Upper lobe of left lung (tissue), 6 donors: ENCODE results near the gene PIAS4. TPM values are rescaled to one million over a fixed set of nuclear protein-coding genes. Genes with fewer than 3 reads are reported as not detected.

ENCODE experiments used
- ATAC-seq, 2 donors: fragments of 200-7000 bp; cut with Tn5 transposase; one replicate each; pipeline ENCODE4 v1.9.1; 2022; ENCODE audit warnings: mild to moderate bottlenecking in 2 of 2, moderate library complexity in 2 of 2; ENCODE audit not compliant: low FRiP score in 2 of 2
- DNase-seq, 2 donors: peaks; one replicate each; pipeline ENCODE4 v3.0.0-alpha.2; 2019 to 2020
- H3K27ac ChIP-seq, 4 donors: fragments of 200-600 bp; sonication (generic); one replicate each; pipeline ENCODE4 v1.5.1; 2016 to 2019
- H3K27me3 ChIP-seq, 4 donors: fragments of 200-600 bp; sonication (generic); one replicate each; pipeline ENCODE4 v1.5.1; 2017 to 2019
- H3K36me3 ChIP-seq, 4 donors: fragments of 200-600 bp; sonication (generic); one replicate each; pipeline ENCODE4 v1.5.1; 2016 to 2019
- H3K4me1 ChIP-seq, 4 donors: fragments of 200-600 bp; sonication (generic); one replicate each; pipeline ENCODE4 v1.5.1; 2018 to 2019
- H3K4me3 ChIP-seq, 4 donors: fragments of 200-600 bp; sonication (generic); one replicate each; pipeline ENCODE4 v1.5.1; 2017 to 2019; ENCODE audit warnings: mild to moderate bottlenecking in 2 of 4, moderate library complexity in 1 of 4
- H3K9me3 ChIP-seq, 4 donors: fragments of 200-600 bp; sonication (generic); one replicate each; pipeline ENCODE4 v1.5.1; 2018 to 2019
- EP300 ChIP-seq, 4 donors: sonication (generic); formaldehyde crosslinking; IDR thresholded peaks; one replicate each; pipeline ENCODE4 v1.5.1; 2017; ENCODE audit warnings: antibody characterized with exemption in 4 of 4, control low read depth in 2 of 4
- POLR2A ChIP-seq, 4 donors: fragments of 450-650 bp; IDR thresholded peaks; one replicate each; pipeline ENCODE4 v1.5.1; 2016 to 2017; ENCODE audit warnings: antibody characterized with exemption in 4 of 4, mild to moderate bottlenecking in 2 of 4
- POLR2AphosphoS5 ChIP-seq, 2 donors: sonication (generic); formaldehyde crosslinking; IDR thresholded peaks; one replicate each; pipeline ENCODE4 v1.5.1; 2017; ENCODE audit warnings: antibody characterized with exemption in 2 of 2
- WGBS, 2 donors: methylation state at CpG; one replicate each; pipeline ENCODE4 v1.1.5; 2017 to 2018; 5-methylcytosine and 5-hydroxymethylcytosine counted together
- total RNA-seq, 6 donors: library from RNA; depleted of rRNA in 4 of 6; stranded (reverse); fragments of >200 nt in 4 of 6; gene quantifications; one replicate each; pipeline versions ENCODE4 v1.1.0 to v1.2.1, GENCODE V29; 2016 to 2021
- TF ChIP-seq, protein P1 (sequence below), 6 experiments: fragments of 450-650 bp in 4 of 6; fragments of 200-600 bp in 2 of 6; sonication (generic) in 2 of 6; IDR thresholded peaks; one replicate each; pipeline ENCODE4 v1.5.1; 2016 to 2019; ENCODE audit warnings: antibody characterized with exemption in 6 of 6
- donor health status: DM: no; HTN: no; CAD: no; lungs with moderate emphysema.
- donor health status: DM: no; HTN: yes; CAD: no; lungs with severe emphysema.

The PIAS4 gene
- total RNA-seq, 6 donors from 2014 or later, result 13.7 to 53.4 (median 21.9) TPM

DNA sequence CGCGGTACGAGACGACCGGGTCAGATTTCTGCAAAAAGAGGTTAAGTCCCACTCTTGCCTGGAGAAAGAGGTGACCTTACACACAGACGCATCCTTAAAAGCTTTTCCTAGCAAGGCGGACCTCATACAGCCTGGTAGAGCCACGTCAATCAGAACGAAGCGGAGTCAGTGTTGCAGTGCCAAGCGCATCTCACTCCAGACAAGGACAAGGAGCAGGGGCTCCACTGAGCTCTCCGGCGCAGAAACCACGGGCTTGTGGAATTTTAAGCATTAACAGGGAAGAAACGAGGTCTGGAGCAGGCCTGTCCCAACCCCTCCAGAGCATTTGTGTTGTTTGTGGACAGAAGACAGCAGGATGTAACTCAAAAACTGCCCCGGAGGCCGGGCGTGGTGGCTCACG lies 29.4 kb upstream of the PIAS4 start:
- TF ChIP-seq POLR2AphosphoS5 (IDR thresholded peaks at IDR 0.05), result no peak
- no peak for TF ChIP-seq EP300 (IDR thresholded peaks at IDR 0.05)
- no peak for TF ChIP-seq POLR2A (IDR thresholded peaks at IDR 0.05)
- TF ChIP-seq, protein P1, sequence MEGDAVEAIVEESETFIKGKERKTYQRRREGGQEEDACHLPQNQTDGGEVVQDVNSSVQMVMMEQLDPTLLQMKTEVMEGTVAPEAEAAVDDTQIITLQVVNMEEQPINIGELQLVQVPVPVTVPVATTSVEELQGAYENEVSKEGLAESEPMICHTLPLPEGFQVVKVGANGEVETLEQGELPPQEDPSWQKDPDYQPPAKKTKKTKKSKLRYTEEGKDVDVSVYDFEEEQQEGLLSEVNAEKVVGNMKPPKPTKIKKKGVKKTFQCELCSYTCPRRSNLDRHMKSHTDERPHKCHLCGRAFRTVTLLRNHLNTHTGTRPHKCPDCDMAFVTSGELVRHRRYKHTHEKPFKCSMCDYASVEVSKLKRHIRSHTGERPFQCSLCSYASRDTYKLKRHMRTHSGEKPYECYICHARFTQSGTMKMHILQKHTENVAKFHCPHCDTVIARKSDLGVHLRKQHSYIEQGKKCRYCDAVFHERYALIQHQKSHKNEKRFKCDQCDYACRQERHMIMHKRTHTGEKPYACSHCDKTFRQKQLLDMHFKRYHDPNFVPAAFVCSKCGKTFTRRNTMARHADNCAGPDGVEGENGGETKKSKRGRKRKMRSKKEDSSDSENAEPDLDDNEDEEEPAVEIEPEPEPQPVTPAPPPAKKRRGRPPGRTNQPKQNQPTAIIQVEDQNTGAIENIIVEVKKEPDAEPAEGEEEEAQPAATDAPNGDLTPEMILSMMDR (IDR thresholded peaks at IDR 0.05), result no peak
- Histone ChIP-seq H3K4me1 (peaks cover 1 to 21% (median 8%) of the 10 kb centered on the region in 4 donors), H3K36me3 (peaks cover 72 to 83% (median 82%) of the 10 kb centered on the region in 4 donors), H3K9me3 (no peaks in the 10 kb centered on the region), H3K27ac (no peak overlapping the region), H3K4me3 (no peak overlapping the region), H3K27me3 (no peaks in the 10 kb centered on the region)
- DNase-seq (no peak), ATAC-seq (no peak)
- WGBS, 2 donors, result 92 to 96% methylated on average over 19 of the region's 19 CpGs

DNA sequence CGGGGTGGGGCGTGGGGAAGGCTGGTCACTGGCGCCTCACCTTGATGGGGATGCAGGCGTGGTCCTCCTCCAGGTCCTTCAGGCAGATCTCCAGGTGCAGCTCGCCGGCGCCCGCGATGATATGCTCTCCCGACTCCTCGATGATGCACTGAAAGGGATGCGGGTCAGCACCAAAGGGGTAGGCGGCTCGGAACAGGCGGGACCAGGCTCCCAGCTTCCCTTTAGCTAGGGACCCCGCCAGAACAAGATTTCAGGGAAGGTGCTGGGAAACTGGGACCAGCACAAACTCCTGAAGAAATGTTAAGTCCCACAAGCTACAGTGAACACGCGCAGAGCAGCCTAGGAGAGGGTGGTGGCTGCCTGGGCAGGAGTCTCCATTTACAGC lies 28.3 kb upstream of the PIAS4 start:
- DNase-seq (peak in 1 of 2 donors; percentile 83), ATAC-seq (no peak)
- Histone ChIP-seq H3K4me1 (peaks cover 13 to 32% (median 19%) of the 10 kb centered on the region in 4 donors), H3K27me3 (no peaks in the 10 kb centered on the region), H3K27ac (no peak overlapping the region), H3K36me3 (peaks cover 79 to 94% (median 93%) of the 10 kb centered on the region in 4 donors), H3K4me3 (no peak overlapping the region), H3K9me3 (no peaks in the 10 kb centered on the region)
- 95% methylated on average over 13 to 18 of the region's 18 CpGs for WGBS, 2 donors
- no peak for TF ChIP-seq POLR2AphosphoS5 (IDR thresholded peaks at IDR 0.05)
- TF ChIP-seq, protein P1 (IDR thresholded peaks at IDR 0.05), result no peak
- no peak for TF ChIP-seq EP300 (IDR thresholded peaks at IDR 0.05)
- TF ChIP-seq POLR2A (IDR thresholded peaks at IDR 0.05), result no peak

DNA sequence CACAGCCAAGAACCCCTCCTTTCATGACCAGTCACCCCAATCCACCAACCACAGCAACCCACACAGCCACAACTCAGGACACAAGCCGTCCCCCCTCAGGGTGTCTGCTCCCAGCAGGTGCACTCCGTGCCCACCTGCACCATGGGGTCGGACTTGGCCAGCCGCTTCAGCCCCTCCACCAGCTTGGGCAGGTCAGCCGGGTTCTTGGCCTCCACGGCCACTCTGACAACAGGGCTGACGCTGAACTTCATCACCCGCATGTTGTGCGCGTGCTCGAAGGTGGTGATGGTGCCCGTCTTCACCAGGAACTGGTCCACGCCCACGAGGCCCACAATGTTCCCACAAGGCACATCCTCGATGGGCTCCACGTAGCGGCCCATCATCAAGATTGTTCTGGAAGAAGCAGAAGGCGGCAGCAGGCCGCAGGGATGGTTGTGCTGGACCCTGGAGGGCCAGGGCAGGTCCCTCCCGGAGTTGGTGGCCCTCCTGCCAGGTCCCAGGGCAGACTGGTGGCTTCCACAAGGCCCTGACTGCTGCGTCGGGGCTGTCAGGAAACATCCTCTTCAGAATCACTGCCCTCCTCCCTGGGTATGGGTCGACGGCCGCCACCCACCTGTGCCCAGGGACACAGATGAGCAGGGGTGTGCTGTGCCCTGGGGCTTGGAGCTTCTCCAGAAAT lies 27.7 kb upstream of the PIAS4 start:
- TF ChIP-seq, protein P1 (IDR thresholded peaks at IDR 0.05), result no peak
- TF ChIP-seq POLR2A (IDR thresholded peaks at IDR 0.05) (no peak), EP300 (IDR thresholded peaks at IDR 0.05) (no peak)
- no peaks in the 10 kb centered on the region for H3K9me3 ChIP-seq
- DNase-seq (peak in 1 of 2 donors; percentile 64), ATAC-seq (no peak)
- peaks cover 14 to 35% (median 19%) of the 10 kb centered on the region in 4 donors for H3K4me1 ChIP-seq
- H3K4me3 ChIP-seq, result no peak overlapping the region
- H3K27me3 ChIP-seq, result no peaks in the 10 kb centered on the region
- WGBS, 2 donors, result 95 to 96% methylated on average over 20 to 22 of the region's 25 CpGs
- H3K27ac ChIP-seq, result no peak overlapping the region
- H3K36me3 ChIP-seq, result peaks cover 79 to 97% (median 93%) of the 10 kb centered on the region in 4 donors

DNA sequence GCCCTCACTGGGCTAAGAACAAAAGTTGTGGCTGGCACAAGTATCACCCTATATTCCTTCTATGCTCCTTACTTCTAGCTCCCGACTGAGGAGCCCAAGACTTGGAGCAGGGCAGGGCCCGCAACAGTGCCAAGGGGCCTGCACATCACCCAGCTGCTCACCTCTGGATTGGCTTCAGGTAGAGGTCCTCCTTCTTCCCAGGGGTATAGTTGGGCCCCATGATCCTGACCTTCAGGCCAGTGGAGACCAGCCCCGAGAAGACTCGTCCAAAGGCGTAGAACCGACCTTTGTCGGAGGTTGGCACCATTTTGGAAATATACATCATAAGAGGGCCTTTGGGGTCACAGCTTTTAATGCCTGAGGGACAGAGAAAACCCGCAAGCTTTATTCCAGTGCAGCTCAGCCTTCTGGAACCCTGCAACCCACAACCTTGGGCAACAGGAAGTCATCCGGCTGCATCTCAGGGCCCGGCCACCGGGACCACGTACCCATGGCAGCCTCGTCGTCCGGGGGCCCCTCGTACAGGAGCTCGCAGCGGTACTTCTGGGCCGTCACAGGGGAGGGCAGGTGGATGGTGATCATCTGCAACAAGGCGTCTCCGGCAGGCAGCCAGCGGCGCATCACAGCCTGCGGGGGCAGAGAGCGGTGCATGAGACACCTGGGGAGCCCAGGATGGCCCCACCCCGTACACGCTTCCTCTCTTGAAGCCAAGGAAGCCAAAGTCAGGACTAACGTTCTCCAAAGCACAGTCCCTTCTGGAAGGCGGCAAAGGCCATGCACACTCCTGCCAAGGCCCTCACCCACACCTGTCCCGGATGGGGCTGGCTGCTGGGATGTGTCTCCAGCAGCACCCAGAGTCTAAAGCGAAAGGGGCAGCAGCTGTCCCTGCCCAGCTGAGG lies 26.9 kb upstream of the PIAS4 start:
- ATAC-seq, result no peak
- peak in 1 of 2 donors; percentile 79 for DNase-seq
- H3K27me3 ChIP-seq, result no peaks in the 10 kb centered on the region
- H3K4me3 ChIP-seq, result no peak overlapping the region
- peaks cover 16 to 38% (median 21%) of the 10 kb centered on the region in 4 donors for H3K4me1 ChIP-seq
- no peaks in the 10 kb centered on the region for H3K9me3 ChIP-seq
- no peak for TF ChIP-seq POLR2A (IDR thresholded peaks at IDR 0.05)
- no peak for TF ChIP-seq POLR2AphosphoS5 (IDR thresholded peaks at IDR 0.05)
- TF ChIP-seq, protein P1 (IDR thresholded peaks at IDR 0.05), result no peak
- no peak for TF ChIP-seq EP300 (IDR thresholded peaks at IDR 0.05)
- H3K36me3 ChIP-seq, result peaks cover 79 to 89% (median 86%) of the 10 kb centered on the region in 4 donors
- H3K27ac ChIP-seq, result no peak overlapping the region
- WGBS, 2 donors, result 90 to 92% methylated on average over 16 to 24 of the region's 31 CpGs
